DOHH2 (cell line): Measurements from ENCODE around the gene ELP4.

Source experiments
- CTCF ChIP-seq: fragments of 200-600 bp; sonication (generic); IDR thresholded peaks from one replicate; pipeline ENCODE4 v1.5.1; 2014; ENCODE audit warnings: antibody characterized with exemption, mild to moderate bottlenecking, low read depth, low read length; ENCODE audit not compliant: poor library complexity, severe bottlenecking
- EZH2phosphoT487 ChIP-seq: fragments of 200-600 bp; sonication (generic); IDR thresholded peaks from 2 replicates; pipeline ENCODE4 v1.6.1; 2017; ENCODE audit warnings: borderline replicate concordance, mild to moderate bottlenecking, antibody characterized with exemption, low read length, moderate library complexity, mixed read lengths

DNA sequence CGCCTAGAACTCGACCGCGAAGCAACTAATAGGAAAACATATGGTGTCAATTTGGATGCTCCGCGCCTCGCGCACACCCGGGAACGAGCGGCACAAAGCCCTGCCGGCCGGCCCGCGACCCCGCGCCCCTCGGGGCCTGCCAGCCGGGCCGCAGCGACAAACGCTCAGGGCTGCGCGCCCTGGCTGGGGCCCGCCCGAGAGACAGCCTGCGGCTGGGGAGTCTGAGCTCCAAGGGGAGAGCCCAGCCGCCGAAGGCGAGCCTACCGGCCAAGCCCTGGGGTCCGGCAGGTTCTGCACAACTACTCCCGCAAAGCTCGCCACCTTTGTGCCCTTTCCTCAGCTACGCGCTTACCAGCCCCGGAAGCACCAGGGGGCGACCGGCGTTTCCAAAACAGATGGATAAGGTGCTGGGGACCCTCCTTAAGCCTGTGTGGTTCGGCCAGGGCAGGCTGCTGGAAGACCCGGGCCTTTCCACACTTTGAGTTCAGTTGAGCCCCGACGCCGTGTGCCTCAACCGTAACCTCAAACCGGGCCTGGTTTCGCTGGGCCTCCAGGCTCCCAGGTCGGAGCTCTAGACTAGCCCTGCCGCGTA, 295.6 kb downstream of the ELP4 start:
- no peak for TF ChIP-seq CTCF
- TF ChIP-seq EZH2phosphoT487 = no peak
